Adrenal gland (tissue), 19 donors: ENCODE measurements around the gene NTRK1. TPM values are rescaled to one million over a fixed set of nuclear protein-coding genes. Genes with fewer than 3 reads are reported as not detected.
A peak's percentile ranks its signal among the peaks of the same experiment; 100 is the strongest.

ENCODE experiments used
- DNase-seq, 7 donors: peaks; one replicate each; pipeline ENCODE4 v3.0.0-alpha.2; 2019 to 2020
- H3K27ac ChIP-seq, 5 donors: fragments of 200-600 bp; sonication (generic) in 4 of 5; 1 replicate in 3 of 5; 2 replicates in 2 of 5; pipeline versions ENCODE4 v1.5.1 to v1.8.0; 2016 to 2020; ENCODE audit warnings: mild to moderate bottlenecking in 1 of 5
- H3K27me3 ChIP-seq: fragments of 200-600 bp; 2 replicates; pipeline ENCODE4 v1.8.0; 2021
- H3K36me3 ChIP-seq, 2 donors: fragments of 200-600 bp; replicated peaks in 1 of 2; 1 replicate in 1 of 2; 2 replicates in 1 of 2; pipeline versions ENCODE4 v1.5.1 to v1.8.0; 2018 to 2022
- H3K4me1 ChIP-seq, 2 donors: fragments of 200-600 bp; replicated peaks in 1 of 2; 1 replicate in 1 of 2; 2 replicates in 1 of 2; pipeline versions ENCODE4 v1.5.1 to v1.8.0; 2018 to 2021
- H3K4me3 ChIP-seq, 4 donors: fragments of 200-600 bp; sonication (generic) in 3 of 4; one replicate each; pipeline ENCODE4 v1.5.1; 2016 to 2018
- H3K9me3 ChIP-seq, 3 donors: fragments of 200-600 bp; sonication (generic) in 1 of 3; replicated peaks in 1 of 3; 1 replicate in 2 of 3; 2 replicates in 1 of 3; pipeline versions ENCODE4 v1.5.1 to v1.8.0; 2016 to 2021
- POLR2A ChIP-seq, 2 donors: fragments of 450-650 bp; IDR thresholded peaks; one replicate each; pipeline ENCODE4 v1.6.1; 2017; ENCODE audit warnings: antibody characterized with exemption in 2 of 2, mild to moderate bottlenecking in 2 of 2, moderate library complexity in 1 of 2
- WGBS, 4 donors: extraction: QIAGEN DNeasy Blood & Tissue Kit in 2 of 4; methylation state at CpG; one replicate each; pipeline versions ENCODE4 v1.1.5 to v1.1.7; 2013 to 2017; 5-methylcytosine and 5-hydroxymethylcytosine counted together
- intact Hi-C, 2 donors: fragments of 100-400 bp; cut with DNase I; formaldehyde crosslinking; loops; one replicate each; pipeline versions ENCODE4 v1.14.1 to v1.15.0; 2022 to 2023
- long read RNA-seq, 10 donors: library from polyadenylated mRNA in 3 of 10; unstranded in 2 of 10; stranded (forward) in 1 of 10; transcript quantifications; one replicate each; pipeline ENCODE4 v2.0.0 and lab custom pipeline, GENCODE V29; 2021 to 2026
- polyA plus RNA-seq, 3 donors: library from polyadenylated mRNA; stranded (reverse); fragments of 200-250 nt in 2 of 3; fragments of 350-450 nt in 1 of 3; fragmentation: Illumina TruSeq in 1 of 3; extraction: RNeasy Lipid Tissue Mini Kit (QIAGEN cat#74804) in 1 of 3; gene quantifications; one replicate each; pipeline ENCODE4 v1.2.3, GENCODE V29; 2013 to 2014
- total RNA-seq, 9 donors: library from RNA; depleted of rRNA in 4 of 9; stranded (reverse); fragments of >200 nt in 4 of 9; fragments of 120-200 nt in 1 of 9; fragmentation: NEBNext Ultra II Directional in 1 of 9; extraction: Animal tissue kit (Norgen Biotek cat#: 25700) in 1 of 9; gene quantifications; one replicate each; pipeline versions ENCODE4 v1.1.0 to v1.2.4, GENCODE V29; 2013 to 2023
- TF ChIP-seq, protein P1 (sequence below), 6 experiments: fragments of 450-650 bp in 4 of 6; fragments of 200-600 bp in 2 of 6; sonication (generic) in 1 of 6; IDR thresholded peaks; 1 replicate in 5 of 6; 2 replicates in 1 of 6; pipeline versions ENCODE4 v1.5.1 to v1.8.0; 2016 to 2021; ENCODE audit warnings: antibody characterized with exemption in 6 of 6, mild to moderate bottlenecking in 2 of 6, moderate library complexity in 1 of 6
- donor health status: healthy with polysubstance abuse.
- donor health status: Bipolar disorder and iron deficiency.
- donor health status: DM: yes; HTN: yes; CAD: no.
- donor health status: DM: no; HTN: no; CAD: no.
- donor health status: DM: no; HTN: no; CAD: no.
- donor health status: DM: yes; HTN: yes; CAD: no.

NTRK1 gene
- total RNA-seq = 10 to 100 TPM in 1 of 9 donors, 1 to 10 TPM in 3, under 1 TPM in 4, not detected in 1; 0.26 to 11.2 (median 3.2) TPM
- polyA plus RNA-seq = 10 to 100 TPM in 2 of 3 donors, 1 to 10 TPM in 1; 1.1 to 22.6 (median 13.6) TPM
- long read RNA-seq, donor 1 = 0 reads
- long read RNA-seq, donor 2 = 0 reads
- long read RNA-seq, donor 3 = 0 reads
- long read RNA-seq, donor 4 = 0 reads
- long read RNA-seq, donor 5 = 0 reads
- long read RNA-seq, donor 6, partial matches to known transcripts = 1 of 5 reads
- long read RNA-seq, donor 6, other reads (novel, unspliced or antisense) = 0 of 5 reads
- long read RNA-seq, donor 7 = 0 reads
- long read RNA-seq, donor 8 = 0 reads
- long read RNA-seq, donor 9 = 0 reads
- long read RNA-seq, donor 10 = 0 reads

DNA sequence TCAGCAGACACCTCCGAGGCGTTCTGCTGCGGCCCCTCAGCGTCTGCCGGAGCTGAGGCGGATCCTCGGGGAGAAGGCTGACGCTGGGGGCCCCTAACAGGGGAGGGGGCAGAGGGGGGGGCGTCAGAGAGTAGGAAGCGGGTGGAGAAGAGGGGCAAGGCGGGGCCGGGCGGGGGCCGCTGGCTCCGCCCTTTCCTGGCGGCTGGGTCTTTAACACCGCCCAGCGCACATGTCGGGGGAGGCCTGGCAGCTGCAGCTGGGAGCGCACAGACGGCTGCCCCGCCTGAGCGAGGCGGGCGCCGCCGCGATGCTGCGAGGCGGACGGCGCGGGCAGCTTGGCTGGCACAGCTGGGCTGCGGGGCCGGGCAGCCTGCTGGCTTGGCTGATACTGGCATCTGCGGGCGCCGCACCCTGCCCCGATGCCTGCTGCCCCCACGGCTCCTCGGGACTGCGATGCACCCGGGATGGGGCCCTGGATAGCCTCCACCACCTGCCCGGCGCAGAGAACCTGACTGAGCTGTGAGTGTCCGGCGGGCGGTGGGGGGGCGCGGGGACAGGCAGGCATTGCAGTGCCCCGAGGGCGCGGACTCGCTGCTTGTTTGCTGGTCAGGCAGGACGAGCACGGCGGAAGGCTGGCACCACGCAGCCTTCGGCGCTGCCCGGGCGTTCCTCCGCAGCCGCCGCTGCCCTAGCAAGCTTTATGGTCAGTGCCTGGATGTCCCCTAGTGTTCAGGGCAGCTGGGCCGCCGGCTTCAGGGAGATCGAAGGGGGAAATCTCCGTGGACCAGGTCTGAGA, at the start of gene NTRK1:
Gene NTRK1 (plus strand): TSS at position 238 of the 796 bp plus-strand sequence. CDS start 70 bp downstream, at position 308.
- Histone ChIP-seq H3K27ac (peak within 1 kb of the TSS in 1 of 5 donors; percentile 10), H3K4me3 (peak within 1 kb of the TSS in 1 of 4 donors; percentile 5), H3K36me3 (no peaks in the 10 kb centered on the region), H3K9me3 (no peaks in the 10 kb centered on the region), H3K4me1 (peaks cover 14 to 28% of the 10 kb centered on the region in 2 donors), H3K27me3 (peaks cover 34% of the 10 kb centered on the region)
- TF ChIP-seq, protein P1, sequence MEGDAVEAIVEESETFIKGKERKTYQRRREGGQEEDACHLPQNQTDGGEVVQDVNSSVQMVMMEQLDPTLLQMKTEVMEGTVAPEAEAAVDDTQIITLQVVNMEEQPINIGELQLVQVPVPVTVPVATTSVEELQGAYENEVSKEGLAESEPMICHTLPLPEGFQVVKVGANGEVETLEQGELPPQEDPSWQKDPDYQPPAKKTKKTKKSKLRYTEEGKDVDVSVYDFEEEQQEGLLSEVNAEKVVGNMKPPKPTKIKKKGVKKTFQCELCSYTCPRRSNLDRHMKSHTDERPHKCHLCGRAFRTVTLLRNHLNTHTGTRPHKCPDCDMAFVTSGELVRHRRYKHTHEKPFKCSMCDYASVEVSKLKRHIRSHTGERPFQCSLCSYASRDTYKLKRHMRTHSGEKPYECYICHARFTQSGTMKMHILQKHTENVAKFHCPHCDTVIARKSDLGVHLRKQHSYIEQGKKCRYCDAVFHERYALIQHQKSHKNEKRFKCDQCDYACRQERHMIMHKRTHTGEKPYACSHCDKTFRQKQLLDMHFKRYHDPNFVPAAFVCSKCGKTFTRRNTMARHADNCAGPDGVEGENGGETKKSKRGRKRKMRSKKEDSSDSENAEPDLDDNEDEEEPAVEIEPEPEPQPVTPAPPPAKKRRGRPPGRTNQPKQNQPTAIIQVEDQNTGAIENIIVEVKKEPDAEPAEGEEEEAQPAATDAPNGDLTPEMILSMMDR (IDR thresholded peaks at IDR 0.05) = no peak
- peak in 1 of 2 donors; percentile 44 for TF ChIP-seq POLR2A (IDR thresholded peaks at IDR 0.05)
- intact Hi-C loops = loop anchor here (10.0 kb wide), 2 partner anchors 136 to 166 kb away; partner anchors contain the start of genes ISG20L2 (in 1 of the 2) and METTL25B (in 1 of the 2)
- peak in 2 of 7 donors; percentile 11 to 21 for DNase-seq
- WGBS, 4 donors = 1 to 8% (median 6%) methylated on average over 2 to 69 of the region's 69 CpGs

DNA sequence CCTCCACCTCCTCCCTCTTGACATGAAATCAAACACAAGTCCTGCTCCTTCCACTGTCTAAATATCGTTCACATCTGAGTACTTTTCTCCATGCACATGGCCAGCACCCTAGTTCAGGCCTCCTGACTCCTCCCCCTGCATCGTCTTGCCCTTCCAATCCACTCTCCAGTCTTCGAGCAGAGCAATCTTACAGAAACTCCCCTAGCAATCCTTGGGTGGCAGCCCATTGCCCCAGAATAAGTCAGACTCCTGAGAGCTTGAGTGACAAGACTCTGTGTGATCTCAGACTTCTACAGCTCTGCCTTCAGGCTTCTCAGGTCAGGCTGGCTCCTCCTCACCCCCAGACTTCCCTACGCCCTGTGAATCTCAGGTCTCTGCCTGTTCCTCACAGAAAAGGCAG, 49.5 kb upstream of the NTRK1 start:
- Histone ChIP-seq H3K27me3 (no peaks in the 10 kb centered on the region), H3K27ac (no peak overlapping the region), H3K9me3 (no peaks in the 10 kb centered on the region), H3K4me3 (no peak overlapping the region), H3K36me3 (no peaks in the 10 kb centered on the region), H3K4me1 (peaks cover 12 to 30% of the 10 kb centered on the region in 2 donors)
- TF ChIP-seq, protein P1 (IDR thresholded peaks at IDR 0.05) = no peak
- TF ChIP-seq POLR2A (IDR thresholded peaks at IDR 0.05) = no peak
- WGBS, 4 donors = 70 to 87% (median 79%) methylated on average over 4 of the region's 4 CpGs
- intact Hi-C loops = no loop called here
- no peak for DNase-seq

DNA sequence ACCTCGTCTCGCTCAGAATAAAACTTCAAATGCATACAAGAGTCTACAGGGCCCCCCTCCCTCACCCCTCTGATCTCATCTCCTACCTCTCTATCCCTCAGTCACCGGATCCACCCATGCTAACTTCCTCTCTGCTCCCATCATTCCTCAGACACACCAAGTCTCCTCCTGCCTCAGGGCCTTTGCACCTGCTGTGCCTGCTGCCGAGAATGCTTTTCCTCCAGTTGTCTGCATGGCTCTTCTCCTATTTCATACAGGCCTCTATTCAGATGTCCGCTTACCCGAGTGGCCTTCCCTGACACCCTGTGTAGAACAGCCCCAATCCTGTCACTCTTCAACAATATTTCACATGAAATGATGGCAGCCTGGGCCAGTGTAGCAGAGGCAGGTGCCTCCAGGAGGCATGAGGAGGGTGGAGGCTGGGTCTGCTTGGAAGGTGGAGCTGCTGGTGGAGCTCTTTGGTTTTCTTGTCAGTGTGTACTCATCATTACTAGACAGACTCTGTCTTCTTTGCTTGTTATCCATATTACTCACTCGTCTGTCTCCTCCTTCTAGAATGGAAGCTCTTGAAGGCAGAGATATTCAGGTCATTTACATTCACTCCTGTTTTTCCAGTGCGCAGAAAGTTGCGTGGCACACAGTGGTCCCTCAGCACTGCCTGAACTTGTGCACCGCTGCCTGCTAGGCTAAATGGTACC, 48.2 kb upstream of the NTRK1 start:
- intact Hi-C loops = no loop called here
- no peak for DNase-seq

More for the DNA sequence above, 48.2 kb upstream of the NTRK1 start:
- no peaks in the 10 kb centered on the region for H3K36me3 ChIP-seq
- no peak overlapping the region for H3K4me3 ChIP-seq
- H3K27me3 ChIP-seq = no peaks in the 10 kb centered on the region
- H3K9me3 ChIP-seq = no peaks in the 10 kb centered on the region
- H3K27ac ChIP-seq = no peak overlapping the region
- peaks cover 12 to 22% of the 10 kb centered on the region in 2 donors for H3K4me1 ChIP-seq
- WGBS, 4 donors = 93 to 97% (median 95%) methylated on average over 10 of the region's 10 CpGs
- TF ChIP-seq, protein P1 (IDR thresholded peaks at IDR 0.05) = no peak
- TF ChIP-seq POLR2A (IDR thresholded peaks at IDR 0.05) = no peak
